HG03469 (cell line): ENCODE measurements around the gene NEU2.

Experiments
- ATAC-seq: cut with Tn5 transposase; IDR thresholded peaks from one replicate; pipeline ENCODE4 v1.9.1; 2021; ENCODE audit warnings: mild to moderate bottlenecking, moderate library complexity, moderate number of reproducible peaks; ENCODE audit not compliant: unreplicated experiment

NEU2 gene

GRCh38 chr2:233032551-233033320 lies at the start of gene NEU2:
NEU2 (plus strand) TSS chr2:233032672; CDS start chr2:233032672, 0 bp downstream.
- no peak for ATAC-seq

DNA sequence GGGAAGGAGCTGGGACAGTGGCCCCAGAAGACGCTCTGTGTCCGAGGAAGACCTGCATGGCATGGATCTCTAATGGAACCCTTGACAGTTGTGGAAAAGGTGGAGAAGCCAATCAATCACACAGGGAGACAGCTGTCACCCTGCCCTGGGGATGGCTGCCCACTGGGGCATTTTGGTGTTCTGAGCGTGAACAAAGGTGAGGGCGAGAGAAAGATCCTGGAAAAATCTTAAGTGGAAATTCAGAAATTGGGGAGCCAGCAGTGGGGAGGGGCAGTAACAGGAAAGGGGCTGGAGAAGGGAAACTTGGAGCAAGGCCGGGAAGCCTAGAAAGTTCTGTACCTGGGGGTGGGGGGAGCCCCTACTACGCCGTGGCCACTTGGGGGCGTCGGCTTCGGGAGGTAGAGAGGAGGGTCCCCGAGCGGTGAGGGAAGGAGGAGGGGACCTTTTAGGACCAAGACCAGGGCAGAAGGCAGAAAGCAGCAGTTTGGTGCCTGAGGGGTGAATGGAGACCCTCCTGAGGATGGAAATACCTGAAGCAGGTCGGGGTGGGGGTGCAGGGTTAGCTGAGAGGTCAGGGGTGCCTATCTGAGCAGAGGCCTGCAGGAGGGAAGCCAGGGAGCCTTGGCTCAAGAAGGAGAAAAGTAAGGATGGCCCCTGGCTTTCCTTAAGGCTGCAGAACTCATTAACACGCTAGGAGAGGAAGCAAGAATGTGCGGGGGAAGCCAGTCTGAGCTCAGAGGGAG lies 49.4 kb upstream of the NEU2 start:
- no peak for ATAC-seq

- ATAC-seq: no peak
Measured at GRCh38 chr2:232983669-232984140, 48.8 kb upstream of the NEU2 start.

- ATAC-seq: no peak
Measured at GRCh38 chr2:232984451-232985207, 47.8 kb upstream of the NEU2 start.

GRCh38 chr2:232986155-232986554 lies 46.3 kb upstream of the NEU2 start:
- no peak for ATAC-seq

DNA sequence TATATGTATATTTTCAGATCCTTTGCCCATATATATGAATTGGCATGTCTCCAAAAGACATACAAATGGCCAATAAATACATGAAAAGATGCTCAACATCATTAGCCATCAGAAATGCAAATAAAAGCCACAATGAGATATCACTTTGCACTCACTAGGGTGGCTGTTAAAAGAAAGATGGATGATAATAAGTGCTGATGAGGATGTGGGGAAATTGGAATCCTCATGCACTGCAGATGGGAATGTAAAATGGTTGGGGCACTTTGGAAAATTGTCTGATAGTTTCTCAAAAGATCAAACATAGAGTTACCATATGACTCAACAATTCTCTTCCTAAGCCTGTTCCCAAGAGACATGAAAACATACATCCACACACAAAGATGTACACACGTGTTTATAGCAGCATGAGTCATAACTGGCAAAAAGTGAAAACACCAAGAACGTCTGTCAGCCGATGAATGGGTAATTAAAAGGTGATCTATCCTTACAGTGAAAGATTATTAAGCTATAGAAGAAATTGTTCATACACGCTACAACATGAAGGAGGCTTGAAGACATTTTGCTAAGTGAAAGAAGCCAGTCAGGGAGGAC lies 39.1 kb upstream of the NEU2 start:
- ATAC-seq: no peak

- no peak for ATAC-seq
Measured at GRCh38 chr2:232994446-232994845, 38.0 kb upstream of the NEU2 start.

DNA sequence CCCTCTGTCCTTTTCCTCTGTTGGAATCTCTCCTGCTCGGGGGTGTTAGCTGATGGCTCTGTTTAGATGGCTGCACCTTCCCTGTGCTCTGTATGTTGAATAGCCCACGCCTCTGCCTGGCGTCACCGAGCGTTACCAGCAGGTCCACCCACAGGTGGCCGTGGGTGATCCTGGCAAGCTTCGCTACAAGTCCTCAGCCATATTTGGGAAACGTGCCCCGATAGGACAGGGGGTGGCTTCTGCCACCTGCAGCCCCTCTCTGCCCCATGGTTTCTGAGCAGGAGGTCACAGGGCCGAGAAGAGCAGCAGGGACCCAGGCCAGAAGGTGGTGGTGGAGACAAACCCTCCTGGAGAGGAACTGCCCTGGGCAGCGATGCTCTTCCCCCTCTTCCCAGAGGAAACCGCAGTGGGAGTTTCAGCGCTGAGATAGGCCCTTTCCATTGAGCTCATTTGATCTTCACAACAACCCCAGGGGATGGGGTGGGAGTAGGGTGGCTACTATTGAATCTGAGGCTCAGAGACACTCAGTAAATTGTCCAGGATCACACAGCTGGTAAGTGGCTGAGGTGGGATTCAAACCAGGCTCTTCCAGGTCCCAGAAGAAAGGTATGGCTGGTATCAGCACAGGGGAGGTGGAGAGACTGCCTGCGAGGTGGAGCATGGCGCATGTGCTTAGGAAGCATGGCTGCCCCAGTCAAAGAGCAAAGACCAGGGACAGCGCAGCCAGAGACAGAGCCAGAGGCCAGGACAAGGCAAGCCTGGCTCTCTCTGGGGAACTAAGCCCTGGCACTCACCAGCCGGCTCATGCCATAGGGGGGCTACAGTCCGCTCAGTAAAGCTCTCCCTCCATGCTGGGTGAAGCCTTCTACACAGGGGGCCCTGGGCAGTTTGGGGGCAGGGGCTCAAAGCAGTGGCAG lies 34.5 kb upstream of the NEU2 start:
- ATAC-seq: no peak

DNA sequence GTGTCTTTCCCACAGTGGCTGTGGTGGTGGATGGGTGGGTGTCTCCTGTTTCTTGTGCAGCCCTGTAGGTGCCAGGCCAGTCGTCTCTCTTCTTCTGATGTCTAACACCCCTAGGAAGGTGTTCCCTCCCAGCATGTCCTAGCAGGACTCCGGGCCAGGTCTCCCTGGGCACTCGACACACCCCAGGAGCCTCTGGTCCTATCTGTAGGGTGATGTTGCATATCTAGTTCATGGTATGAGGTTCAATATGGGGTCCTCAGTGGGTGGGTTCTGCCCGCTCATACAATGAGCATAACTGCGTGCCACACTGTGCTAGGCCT lies 33.8 kb upstream of the NEU2 start:
- no peak for ATAC-seq

DNA sequence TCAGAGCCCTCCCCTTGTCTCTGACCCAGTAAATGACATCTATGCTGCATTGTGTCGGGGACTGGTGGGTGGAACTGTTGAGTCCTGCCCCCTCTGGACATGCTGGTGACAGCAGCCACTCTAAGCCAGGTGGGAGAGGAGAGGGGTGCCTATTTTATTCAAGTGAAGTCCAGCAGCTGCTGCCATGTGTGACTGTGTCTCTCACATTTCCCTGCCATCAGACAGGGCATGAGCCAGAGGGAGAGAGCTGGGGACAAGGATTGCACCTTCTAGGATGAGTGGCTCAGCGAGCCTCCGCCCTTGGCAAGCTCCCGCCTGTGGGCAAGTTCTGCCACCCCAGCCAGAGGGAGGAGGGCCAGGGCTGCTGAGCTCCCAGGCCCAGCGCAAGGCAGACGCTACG lies 33.1 kb upstream of the NEU2 start:
- no peak for ATAC-seq

- ATAC-seq: no peak
Measured at GRCh38 chr2:233000886-233001750, 31.4 kb upstream of the NEU2 start.

GRCh38 chr2:233002829-233003657 lies 29.4 kb upstream of the NEU2 start:
- no peak for ATAC-seq

DNA sequence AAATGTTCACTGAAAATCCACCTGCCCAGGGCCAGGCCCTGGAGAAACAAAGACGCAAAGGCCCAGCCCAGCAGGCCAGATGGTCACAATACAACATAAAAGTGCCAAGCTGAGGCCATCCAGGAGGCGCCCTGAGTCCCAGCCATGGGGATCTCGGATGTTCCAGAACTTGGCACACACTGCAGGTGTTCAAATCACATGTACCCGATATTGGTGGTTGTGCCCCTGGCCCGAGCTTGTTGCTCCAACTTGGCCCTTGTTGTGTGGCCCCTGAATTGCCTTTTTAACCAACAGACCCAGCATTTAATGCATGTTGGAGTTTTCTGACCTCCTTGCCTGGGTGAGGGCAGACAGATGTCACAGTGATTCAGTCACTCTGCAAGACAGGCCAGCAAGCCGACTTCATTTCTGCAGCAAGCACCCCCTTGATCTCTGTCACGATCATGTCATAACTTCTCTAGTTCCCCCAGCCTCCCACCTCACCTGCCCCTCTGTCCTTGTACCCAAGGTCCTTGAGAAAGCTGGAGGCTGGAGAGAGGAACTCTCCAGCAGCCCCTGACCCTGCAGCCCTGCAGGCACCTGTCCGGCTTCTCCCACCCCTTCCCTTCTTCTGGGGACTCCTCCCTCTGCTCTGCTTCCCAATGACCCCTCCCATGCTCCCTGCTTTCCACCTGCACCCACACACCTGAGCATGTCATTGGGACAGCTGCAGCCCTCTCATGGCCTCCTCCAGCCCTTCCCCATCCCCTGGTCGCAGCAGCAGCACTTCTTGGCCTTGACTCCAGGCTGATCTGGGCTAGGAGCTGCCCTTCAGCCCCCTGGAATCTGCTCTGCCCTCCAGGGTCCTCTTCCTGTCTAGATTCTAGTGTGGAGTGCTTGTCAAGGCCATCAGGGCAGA lies 28.6 kb upstream of the NEU2 start:
- no peak for ATAC-seq

- no peak for ATAC-seq
Measured at GRCh38 chr2:233005096-233005495, 27.4 kb upstream of the NEU2 start.

DNA sequence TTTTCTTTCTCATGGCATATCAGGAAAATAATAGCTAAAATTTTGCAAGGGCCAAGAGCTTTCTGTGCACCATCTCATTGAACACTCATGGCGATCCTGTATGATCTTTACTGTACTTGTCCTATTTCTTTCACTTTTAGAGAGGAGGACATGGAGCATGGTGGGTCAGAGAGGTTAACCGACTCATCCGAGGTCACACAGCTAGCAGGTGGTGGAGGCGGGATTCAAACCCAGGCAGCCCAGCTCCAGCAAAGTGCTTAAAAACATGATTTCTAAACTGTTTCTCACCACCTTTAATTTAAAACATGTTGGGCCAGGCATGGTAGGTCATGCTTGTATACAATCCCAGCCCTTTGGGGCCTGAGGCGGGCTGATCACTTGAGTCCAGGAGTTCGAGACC lies 25.8 kb upstream of the NEU2 start:
- no peak for ATAC-seq

DNA sequence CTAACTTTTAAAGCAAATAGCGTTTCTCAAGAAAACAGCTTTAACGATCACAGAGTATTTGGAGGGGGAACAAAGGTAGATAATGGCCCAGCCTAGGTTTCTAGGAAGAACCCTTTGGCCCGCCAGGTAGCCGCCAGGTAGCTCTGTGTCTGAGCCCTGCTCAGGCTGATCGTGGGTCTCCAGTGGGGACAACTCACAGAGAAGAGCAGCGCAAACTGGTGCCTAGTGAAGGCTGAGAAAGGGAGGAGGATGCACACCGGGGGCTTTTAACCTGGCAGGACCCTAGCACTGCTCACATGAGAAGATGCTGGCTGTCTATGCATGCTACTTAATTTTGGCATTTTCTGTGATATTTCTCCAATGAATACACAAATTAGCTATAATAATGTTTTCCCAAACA lies 25.2 kb upstream of the NEU2 start:
- no peak for ATAC-seq

GRCh38 chr2:233007739-233008138 lies 24.7 kb upstream of the NEU2 start:
- ATAC-seq: no peak
